ENCODE measurements around the gene MISP. TPM values are rescaled to one million over a fixed set of nuclear protein-coding genes. Genes with fewer than 3 reads are reported as not detected.

MISP gene
- total and polyA plus RNA-seq, 4 donors, result 0.12 to 53.3 (median 1.0) TPM; not detected in 1

DNA sequence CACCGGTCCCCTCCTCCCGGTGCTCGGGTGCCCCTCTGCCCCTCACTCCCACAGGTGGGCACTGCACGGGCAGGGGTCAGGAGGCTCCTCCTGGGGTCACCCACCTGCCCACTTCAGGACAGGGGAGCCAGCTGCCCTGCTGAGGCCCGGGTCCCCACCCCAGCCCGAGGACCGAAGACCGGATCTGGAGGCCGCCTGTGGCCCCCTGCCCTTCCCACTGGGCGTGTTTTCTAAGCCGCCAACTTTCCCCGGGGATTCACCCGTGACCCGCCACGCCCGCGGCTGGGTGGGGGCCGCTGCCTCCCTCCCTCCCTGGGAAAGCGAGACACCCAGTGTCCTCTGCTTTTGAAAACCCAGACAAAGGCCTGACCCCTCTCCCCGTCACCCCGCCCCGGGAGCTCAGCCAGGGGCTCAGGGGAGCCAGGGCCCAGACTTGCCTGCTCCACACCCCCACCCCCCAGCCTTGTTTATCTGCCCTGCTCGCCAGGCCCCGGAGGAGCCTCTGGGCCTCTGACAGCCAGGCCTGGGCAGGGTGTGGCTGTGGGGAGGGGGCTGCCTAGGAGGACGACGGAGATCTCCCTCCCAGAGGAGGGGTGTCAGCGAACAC, 40.8 kb upstream of the MISP start:
- H3K9me3 ChIP-seq (ENCODE audit: control insufficient read depth, low read length), result peaks cover 2% of the 10 kb centered on the region
- WGBS, 2 donors, result 12 to 18% methylated on average over 22 to 27 of the region's 27 CpGs
- intact Hi-C loops (cut with DNase I), result no loop called here
- H3K27ac ChIP-seq (ENCODE audit: low read depth in 1 of 2, low read length in 2 of 2), result no peak overlapping the region
- H3K36me3 ChIP-seq (ENCODE audit: control insufficient read depth in 1 of 2, insufficient read depth in 2 of 2, low read length in 1 of 2), result no peaks in the 10 kb centered on the region
- DNase-seq, result peak in 1 of 2 donors; percentile 66
- H3K27me3 ChIP-seq (ENCODE audit: control insufficient read depth in 1 of 2, insufficient read depth in 2 of 2, low read length in 1 of 2), result no peaks in the 10 kb centered on the region
- ATAC-seq (ENCODE audit: low FRiP score), result peak; percentile 58
- H3K4me3 ChIP-seq (ENCODE audit: low read length in 2 of 2), result no peak overlapping the region
- H3K4me1 ChIP-seq (ENCODE audit: control insufficient read depth in 1 of 2, insufficient read depth in 2 of 2, low read length in 2 of 2), result no peaks in the 10 kb centered on the region

DNA sequence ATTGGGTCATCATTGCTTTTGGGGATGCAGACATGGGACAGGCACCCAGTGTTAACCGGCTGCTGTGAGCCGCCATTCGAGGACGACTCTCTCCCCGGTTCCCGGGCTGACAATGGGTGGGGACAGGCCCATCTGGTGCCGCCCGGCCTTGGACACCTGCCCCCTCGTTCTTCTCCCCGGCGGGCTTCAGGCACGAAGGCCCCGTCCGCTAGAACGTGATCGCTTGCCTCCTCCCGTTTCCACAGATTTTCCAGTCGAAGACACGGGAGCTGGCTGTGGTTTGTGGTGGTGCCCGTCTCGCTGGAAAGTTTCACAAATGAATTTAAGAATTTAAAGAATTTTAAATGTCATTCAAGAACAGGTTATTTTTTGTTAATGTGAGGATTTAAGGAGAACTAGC, 40.1 kb upstream of the MISP start:
- no peaks in the 10 kb centered on the region for H3K36me3 ChIP-seq (ENCODE audit: control insufficient read depth in 1 of 2, insufficient read depth in 2 of 2, low read length in 1 of 2)
- ATAC-seq (ENCODE audit: low FRiP score) (no peak), DNase-seq (no peak)
- peaks cover 4% of the 10 kb centered on the region for H3K9me3 ChIP-seq (ENCODE audit: control insufficient read depth, low read length)
- no peaks in the 10 kb centered on the region for H3K27me3 ChIP-seq (ENCODE audit: control insufficient read depth in 1 of 2, insufficient read depth in 2 of 2, low read length in 1 of 2)
- no peaks in the 10 kb centered on the region for H3K4me1 ChIP-seq (ENCODE audit: control insufficient read depth in 1 of 2, insufficient read depth in 2 of 2, low read length in 2 of 2)
- intact Hi-C loops (cut with DNase I), result no loop called here
- no peak overlapping the region for H3K27ac ChIP-seq (ENCODE audit: low read depth in 1 of 2, low read length in 2 of 2)
- H3K4me3 ChIP-seq (ENCODE audit: low read length in 2 of 2), result no peak overlapping the region
- 55 to 68% methylated on average over 21 of the region's 21 CpGs for WGBS, 2 donors

DNA sequence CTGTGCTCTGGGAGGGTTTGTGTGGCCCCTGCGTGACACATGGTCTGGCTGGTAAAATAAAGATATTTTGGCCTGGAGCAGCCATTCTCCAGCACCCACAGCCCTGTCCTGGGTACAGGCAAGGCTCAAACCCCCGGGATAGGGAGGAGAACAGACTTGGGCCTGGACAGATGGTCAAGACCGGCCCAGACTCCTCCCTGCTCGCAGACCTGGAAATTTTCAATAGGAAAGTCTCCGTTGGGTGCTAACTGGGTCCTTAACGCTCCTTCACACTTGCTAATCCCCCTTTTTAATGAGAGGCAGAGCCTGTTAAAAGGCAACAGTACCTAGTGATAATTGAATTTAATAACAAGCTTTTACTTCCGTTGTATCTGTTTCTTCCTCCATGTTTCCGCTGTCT, 39.7 kb upstream of the MISP start:
- DNase-seq, result no peak
- intact Hi-C loops (cut with DNase I), result no loop called here
- H3K4me1 ChIP-seq (ENCODE audit: control insufficient read depth in 1 of 2, insufficient read depth in 2 of 2, low read length in 2 of 2), result no peaks in the 10 kb centered on the region
- H3K36me3 ChIP-seq (ENCODE audit: control insufficient read depth in 1 of 2, insufficient read depth in 2 of 2, low read length in 1 of 2), result no peaks in the 10 kb centered on the region
- ATAC-seq (ENCODE audit: low FRiP score), result no peak
- H3K27me3 ChIP-seq (ENCODE audit: control insufficient read depth in 1 of 2, insufficient read depth in 2 of 2, low read length in 1 of 2), result no peaks in the 10 kb centered on the region
- H3K27ac ChIP-seq (ENCODE audit: low read depth in 1 of 2, low read length in 2 of 2), result no peak overlapping the region
- 78 to 86% methylated on average over 8 of the region's 8 CpGs for WGBS, 2 donors
- peaks cover 4% of the 10 kb centered on the region for H3K9me3 ChIP-seq (ENCODE audit: control insufficient read depth, low read length)
- no peak overlapping the region for H3K4me3 ChIP-seq (ENCODE audit: low read length in 2 of 2)

GRCh38 chr19:715347-715746, 35.6 kb upstream of the MISP start:
- intact Hi-C loops (cut with DNase I), result no loop called here
- ATAC-seq (ENCODE audit: low FRiP score) (no peak), DNase-seq (no peak)
- 93 to 98% methylated on average over 3 of the region's 3 CpGs for WGBS, 2 donors
- H3K9me3 ChIP-seq (ENCODE audit: control insufficient read depth, low read length), result peaks cover 2% of the 10 kb centered on the region
- H3K4me1 ChIP-seq (ENCODE audit: control insufficient read depth in 1 of 2, insufficient read depth in 2 of 2, low read length in 2 of 2), result no peaks in the 10 kb centered on the region
- no peaks in the 10 kb centered on the region for H3K27me3 ChIP-seq (ENCODE audit: control insufficient read depth in 1 of 2, insufficient read depth in 2 of 2, low read length in 1 of 2)
- no peaks in the 10 kb centered on the region for H3K36me3 ChIP-seq (ENCODE audit: control insufficient read depth in 1 of 2, insufficient read depth in 2 of 2, low read length in 1 of 2)
- no peak overlapping the region for H3K27ac ChIP-seq (ENCODE audit: low read depth in 1 of 2, low read length in 2 of 2)
- H3K4me3 ChIP-seq (ENCODE audit: low read length in 2 of 2), result no peak overlapping the region

DNA sequence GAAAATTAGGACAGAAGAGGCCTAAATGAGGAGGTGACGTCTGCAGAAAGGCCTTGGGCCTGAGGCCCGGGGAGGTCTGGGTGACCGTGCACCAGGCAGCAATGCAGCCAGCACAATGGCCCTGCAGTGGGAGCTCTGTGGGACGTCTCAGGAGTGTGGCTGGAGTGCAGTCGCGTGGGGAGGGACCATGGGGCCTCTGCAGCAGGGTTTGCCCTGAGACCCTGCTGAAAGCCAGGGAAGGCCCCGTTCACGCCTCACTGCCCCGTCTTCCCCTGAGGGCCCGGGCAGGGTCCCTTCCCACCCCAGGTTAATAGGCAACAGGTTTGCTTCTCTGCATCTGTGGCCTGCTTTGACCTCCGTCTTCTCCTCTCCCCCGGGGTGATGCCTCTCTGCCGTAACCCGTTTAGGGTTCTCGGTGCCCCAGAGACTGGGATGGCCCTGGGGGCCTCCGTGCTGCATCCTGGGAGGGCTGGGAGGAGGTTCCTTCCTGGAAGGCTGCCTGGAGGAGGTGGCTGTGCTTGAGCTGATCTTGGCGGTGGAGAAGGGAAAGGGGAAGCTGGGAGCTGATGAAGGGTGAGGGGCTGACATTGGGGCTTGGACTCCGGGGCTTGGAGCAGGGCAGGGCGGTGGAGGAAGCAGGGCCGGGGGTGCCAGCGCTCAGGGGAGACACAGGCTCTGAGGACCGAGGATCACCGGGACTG, 32.5 kb upstream of the MISP start:
- H3K4me3 ChIP-seq (ENCODE audit: low read length in 2 of 2), result no peak overlapping the region
- H3K36me3 ChIP-seq (ENCODE audit: control insufficient read depth in 1 of 2, insufficient read depth in 2 of 2, low read length in 1 of 2), result no peaks in the 10 kb centered on the region
- 69 to 78% methylated on average over 20 to 23 of the region's 23 CpGs for WGBS, 2 donors
- peaks cover 2% of the 10 kb centered on the region for H3K9me3 ChIP-seq (ENCODE audit: control insufficient read depth, low read length)
- DNase-seq (no peak), ATAC-seq (ENCODE audit: low FRiP score) (peak; percentile 11)
- H3K4me1 ChIP-seq (ENCODE audit: control insufficient read depth in 1 of 2, insufficient read depth in 2 of 2, low read length in 2 of 2), result no peaks in the 10 kb centered on the region
- intact Hi-C loops (cut with DNase I), result no loop called here
- H3K27ac ChIP-seq (ENCODE audit: low read depth in 1 of 2, low read length in 2 of 2), result no peak overlapping the region
- H3K27me3 ChIP-seq (ENCODE audit: control insufficient read depth in 1 of 2, insufficient read depth in 2 of 2, low read length in 1 of 2), result no peaks in the 10 kb centered on the region

- ATAC-seq (ENCODE audit: low FRiP score), result peak; percentile 88
- DNase-seq, result peak; percentile 78 to 88
Measured at GRCh38 chr19:718991-719512, 31.9 kb upstream of the MISP start.

DNA sequence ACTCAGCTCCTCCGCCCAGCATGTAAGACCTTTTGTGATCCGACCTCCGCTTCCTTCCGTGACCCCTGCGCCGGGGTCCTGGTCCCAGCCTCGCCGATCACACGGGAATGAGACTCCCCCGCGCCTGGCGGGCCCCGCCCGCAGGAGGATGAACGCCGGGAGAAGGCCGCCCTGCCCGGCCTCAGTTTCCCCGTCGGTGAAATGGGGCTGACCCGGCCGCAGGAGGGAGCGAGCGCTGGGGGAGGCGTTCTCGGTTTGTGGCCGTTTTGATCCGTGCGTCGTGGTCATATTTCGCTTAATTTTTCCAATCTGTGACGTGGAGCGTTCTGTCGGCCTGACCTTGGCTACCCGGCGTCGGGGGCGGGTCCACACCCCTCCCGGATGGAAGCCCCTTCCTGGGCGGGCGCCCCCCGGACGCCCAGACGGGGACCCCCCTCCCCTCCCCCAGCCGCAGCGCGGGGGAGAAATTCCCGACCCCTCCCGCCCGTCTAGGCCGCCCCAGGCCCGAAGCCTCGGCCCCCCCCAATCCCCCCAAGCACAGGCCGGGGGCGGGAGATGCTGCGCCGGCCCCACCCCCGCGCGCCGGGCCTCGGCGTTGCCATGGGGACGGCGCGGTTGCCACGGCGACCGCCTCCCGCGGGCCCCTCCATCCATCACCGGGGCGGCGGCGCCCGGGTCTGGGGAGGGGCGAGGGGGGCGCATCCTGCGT, 31.1 kb upstream of the MISP start:
- DNase-seq (no peak), ATAC-seq (ENCODE audit: low FRiP score) (peak; percentile 45)
- no peak overlapping the region for H3K27ac ChIP-seq (ENCODE audit: low read depth in 1 of 2, low read length in 2 of 2)

More at GRCh38 chr19:718991-719512, 31.9 kb upstream of the MISP start:
- intact Hi-C loops (cut with DNase I), result no loop called here
- H3K9me3 ChIP-seq (ENCODE audit: control insufficient read depth, low read length), result peaks cover 2% of the 10 kb centered on the region
- no peak overlapping the region for H3K27ac ChIP-seq (ENCODE audit: low read depth in 1 of 2, low read length in 2 of 2)
- no peaks in the 10 kb centered on the region for H3K4me1 ChIP-seq (ENCODE audit: control insufficient read depth in 1 of 2, insufficient read depth in 2 of 2, low read length in 2 of 2)
- WGBS, 2 donors, result 57 to 70% methylated on average over 50 to 54 of the region's 54 CpGs
- no peaks in the 10 kb centered on the region for H3K27me3 ChIP-seq (ENCODE audit: control insufficient read depth in 1 of 2, insufficient read depth in 2 of 2, low read length in 1 of 2)
- no peak overlapping the region for H3K4me3 ChIP-seq (ENCODE audit: low read length in 2 of 2)
- no peaks in the 10 kb centered on the region for H3K36me3 ChIP-seq (ENCODE audit: control insufficient read depth in 1 of 2, insufficient read depth in 2 of 2, low read length in 1 of 2)

DNA sequence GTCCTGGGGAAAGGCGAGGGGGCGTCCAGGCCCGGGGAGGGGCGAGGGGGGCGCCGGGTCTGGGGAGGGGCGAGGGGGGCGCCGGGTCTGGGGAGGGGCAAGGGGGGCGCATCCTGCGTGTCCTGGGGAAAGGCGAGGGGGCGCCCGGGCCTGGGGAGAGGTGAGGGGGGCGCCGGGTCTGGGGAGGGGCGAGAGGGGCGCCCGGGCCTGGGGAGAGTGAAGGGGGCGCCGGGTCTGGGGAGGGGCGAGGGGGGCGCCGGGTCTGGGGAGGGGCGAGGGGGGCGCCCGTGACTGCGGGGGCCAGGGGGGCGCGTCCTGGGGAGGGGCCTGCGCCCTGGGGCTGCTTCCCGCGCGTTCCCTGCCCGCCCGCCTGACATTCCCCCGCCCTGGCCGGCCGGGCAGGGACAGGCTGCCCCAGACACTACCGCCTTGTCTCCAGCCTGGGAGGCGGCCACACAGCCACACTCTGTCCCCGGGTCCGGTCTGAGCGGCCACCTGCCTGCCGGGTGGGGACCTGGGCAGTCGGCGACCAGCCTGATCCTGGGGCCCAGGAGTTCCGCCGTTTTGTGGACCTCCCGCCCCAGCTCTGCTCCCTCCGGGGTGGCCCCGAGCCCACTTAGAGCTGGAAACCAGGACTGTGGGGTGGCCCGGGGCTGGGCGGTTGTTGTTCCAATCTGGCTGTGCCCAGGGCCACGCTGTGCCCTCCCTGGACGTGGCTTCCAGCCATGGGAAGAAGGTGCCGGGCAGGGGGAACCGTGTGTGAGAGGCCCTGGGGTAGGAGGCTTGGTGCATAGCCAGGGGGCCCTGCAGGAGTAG, 30.4 kb upstream of the MISP start:
- intact Hi-C loops (cut with DNase I), result no loop called here
- Histone ChIP-seq H3K4me3 (ENCODE audit: low read length in 2 of 2) (no peak overlapping the region), H3K9me3 (ENCODE audit: control insufficient read depth, low read length) (peaks cover under 1% of the 10 kb centered on the region), H3K36me3 (ENCODE audit: control insufficient read depth in 1 of 2, insufficient read depth in 2 of 2, low read length in 1 of 2) (no peaks in the 10 kb centered on the region), H3K27me3 (ENCODE audit: control insufficient read depth in 1 of 2, insufficient read depth in 2 of 2, low read length in 1 of 2) (no peaks in the 10 kb centered on the region), H3K4me1 (ENCODE audit: control insufficient read depth in 1 of 2, insufficient read depth in 2 of 2, low read length in 2 of 2) (no peaks in the 10 kb centered on the region), H3K27ac (ENCODE audit: low read depth in 1 of 2, low read length in 2 of 2) (no peak overlapping the region)
- ATAC-seq (ENCODE audit: low FRiP score), result no peak
- WGBS, 2 donors, result 7 to 9% methylated on average over 38 to 54 of the region's 58 CpGs
- no peak for DNase-seq

More for the DNA sequence above, 31.1 kb upstream of the MISP start:
- H3K27me3 ChIP-seq (ENCODE audit: control insufficient read depth in 1 of 2, insufficient read depth in 2 of 2, low read length in 1 of 2), result no peaks in the 10 kb centered on the region
- no peak overlapping the region for H3K4me3 ChIP-seq (ENCODE audit: low read length in 2 of 2)
- WGBS, 2 donors, result 23 to 37% methylated on average over 47 to 79 of the region's 79 CpGs
- no peaks in the 10 kb centered on the region for H3K4me1 ChIP-seq (ENCODE audit: control insufficient read depth in 1 of 2, insufficient read depth in 2 of 2, low read length in 2 of 2)
- no peaks in the 10 kb centered on the region for H3K36me3 ChIP-seq (ENCODE audit: control insufficient read depth in 1 of 2, insufficient read depth in 2 of 2, low read length in 1 of 2)
- peaks cover 2% of the 10 kb centered on the region for H3K9me3 ChIP-seq (ENCODE audit: control insufficient read depth, low read length)
- intact Hi-C loops (cut with DNase I), result no loop called here
